Prostate gland (tissue), 2 donors: ENCODE results near the gene PCDHA1. TPM values are rescaled to one million over a fixed set of nuclear protein-coding genes. Genes with fewer than 3 reads are reported as not detected.

ENCODE experiments used
- DNase-seq: peaks from one replicate; pipeline ENCODE4 v3.0.0-alpha.2; 2019; ENCODE audit warnings: low spot score
- H3K27ac ChIP-seq, 2 donors: fragments of 200-600 bp; sonication (generic); 2 replicates each; pipeline ENCODE4 v1.5.1; 2017 to 2019
- H3K27me3 ChIP-seq: fragments of 200-600 bp; sonication (generic); replicated peaks from 2 replicates; pipeline ENCODE4 v1.5.1; 2019; ENCODE audit not compliant: insufficient read depth
- H3K36me3 ChIP-seq, 2 donors: fragments of 200-600 bp; sonication (generic); 1 replicate in 1 of 2; 2 replicates in 1 of 2; pipeline versions ENCODE4 v1.5.1 to v1.8.1; 2017 to 2019
- H3K4me1 ChIP-seq: fragments of 200-600 bp; sonication (generic); replicated peaks from 2 replicates; pipeline ENCODE4 v1.5.1; 2019
- H3K4me3 ChIP-seq, 2 donors: fragments of 200-600 bp; sonication (generic); 2 replicates each; pipeline ENCODE4 v1.5.1; 2017 to 2019
- H3K9me3 ChIP-seq: fragments of 200-600 bp; sonication (generic); 2 replicates; pipeline ENCODE4 v1.5.1; 2017
- CTCF ChIP-seq, 4 experiments: fragments of 200-600 bp in 2 of 4; fragments of 450-650 bp in 2 of 4; sonication (generic) in 2 of 4; IDR thresholded peaks; 1 replicate in 3 of 4; 2 replicates in 1 of 4; pipeline ENCODE4 v1.5.1; 2016 to 2019; ENCODE audit warnings: antibody characterized with exemption in 4 of 4, mild to moderate bottlenecking in 2 of 4, moderate library complexity in 2 of 4
- POLR2A ChIP-seq: fragments of 450-650 bp; IDR thresholded peaks from one replicate; pipeline ENCODE4 v1.6.1; 2016; ENCODE audit warnings: antibody characterized with exemption, mild to moderate bottlenecking
- POLR2AphosphoS5 ChIP-seq: sonication (generic); formaldehyde crosslinking; IDR thresholded peaks from one replicate; pipeline ENCODE4 v1.6.1; 2017; ENCODE audit warnings: antibody characterized with exemption
- WGBS: methylation state at CpG from one replicate; pipeline ENCODE4 v1.1.5; 2018; 5-methylcytosine and 5-hydroxymethylcytosine counted together
- intact Hi-C: fragments of 100-400 bp; cut with DNase I; formaldehyde crosslinking; loops from one replicate; pipeline ENCODE4 v1.14.2; 2022
- total RNA-seq, 2 donors: library from RNA; depleted of rRNA; stranded (reverse); fragments of >200 nt; gene quantifications; one replicate each; pipeline ENCODE4 v1.1.0, GENCODE V29; 2016

Gene PCDHA1
- total RNA-seq, 2 donors from 2014 or later, result 0.85 TPM; not detected in 1

DNA sequence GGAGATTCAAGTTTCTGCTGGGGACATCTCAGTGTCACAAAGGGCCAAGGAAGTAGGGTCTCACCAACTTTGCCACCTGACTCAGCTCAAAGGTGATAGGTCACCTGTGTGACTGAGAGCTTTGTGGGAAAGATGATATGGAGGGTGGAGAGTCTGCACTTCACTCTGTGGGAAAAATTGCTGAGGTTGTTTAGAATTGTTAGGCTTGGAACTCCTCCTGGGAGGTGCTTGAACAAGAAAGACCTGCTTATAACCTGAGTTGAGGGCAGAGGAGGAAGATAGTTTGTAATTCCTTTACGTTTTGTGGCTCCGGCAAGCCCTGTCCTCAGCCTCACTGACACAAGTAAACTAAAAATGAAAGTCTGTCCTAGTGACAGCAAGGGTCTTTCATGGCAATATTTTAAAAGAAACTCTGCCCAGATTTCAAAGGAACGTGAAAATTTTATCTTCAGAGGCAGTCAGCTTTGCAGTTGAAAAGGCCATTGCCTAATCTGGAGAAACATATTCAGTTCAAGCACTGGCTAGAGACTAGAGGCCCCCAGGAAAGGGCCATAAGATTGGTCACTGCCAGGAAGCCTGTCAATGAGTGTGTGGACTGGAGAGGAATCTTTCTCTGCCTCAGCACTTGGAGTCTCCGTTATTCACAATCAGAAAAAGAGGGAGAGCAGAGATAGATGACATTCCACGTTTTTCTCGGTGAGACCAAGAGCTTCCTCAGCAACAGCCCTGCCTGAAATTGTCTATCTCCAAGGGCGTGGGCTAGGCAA lies 203.5 kb downstream of the PCDHA1 start:
- H3K27me3 ChIP-seq, result no peaks in the 10 kb centered on the region
- H3K27ac ChIP-seq, result no peak overlapping the region
- no peaks in the 10 kb centered on the region for H3K36me3 ChIP-seq
- H3K4me3 ChIP-seq, result no peak overlapping the region
- 76% methylated on average over 7 of the region's 7 CpGs for WGBS
- no peaks in the 10 kb centered on the region for H3K4me1 ChIP-seq
- no peaks in the 10 kb centered on the region for H3K9me3 ChIP-seq
- TF ChIP-seq POLR2AphosphoS5, result no peak
- no peak for TF ChIP-seq CTCF (IDR thresholded peaks at IDR 0.05)
- TF ChIP-seq POLR2A, result no peak
- DNase-seq, result no peak
- intact Hi-C loops, result no loop called here

DNA sequence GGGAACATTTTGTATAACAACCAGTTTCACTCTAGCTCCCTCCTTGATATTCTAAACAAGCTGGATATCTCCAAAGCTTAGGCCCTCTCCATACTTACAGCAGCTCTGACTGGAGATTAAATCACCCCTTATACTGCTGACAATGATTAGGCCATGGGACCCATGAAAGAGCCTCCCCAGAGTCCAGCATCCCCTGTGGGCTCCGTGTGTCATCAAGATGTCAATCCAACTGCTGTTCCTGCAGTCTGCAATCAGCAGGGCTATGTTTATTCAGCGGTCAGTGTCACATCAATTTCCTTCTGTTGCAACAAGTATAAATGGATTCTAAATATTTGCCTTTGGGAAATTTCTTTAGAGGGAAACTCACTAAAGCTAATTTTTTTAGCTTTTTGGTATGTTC lies 206.9 kb downstream of the PCDHA1 start:
- intact Hi-C loops, result no loop called here
- H3K36me3 ChIP-seq, result no peaks in the 10 kb centered on the region
- WGBS, result 50% methylated on average over 2 of the region's 2 CpGs
- H3K9me3 ChIP-seq, result no peaks in the 10 kb centered on the region
- no peaks in the 10 kb centered on the region for H3K27me3 ChIP-seq
- no peak for DNase-seq
- no peaks in the 10 kb centered on the region for H3K4me1 ChIP-seq
- H3K4me3 ChIP-seq, result no peak overlapping the region
- TF ChIP-seq CTCF (IDR thresholded peaks at IDR 0.05) (no peak), POLR2AphosphoS5 (no peak), POLR2A (no peak)
- H3K27ac ChIP-seq, result no peak overlapping the region

DNA sequence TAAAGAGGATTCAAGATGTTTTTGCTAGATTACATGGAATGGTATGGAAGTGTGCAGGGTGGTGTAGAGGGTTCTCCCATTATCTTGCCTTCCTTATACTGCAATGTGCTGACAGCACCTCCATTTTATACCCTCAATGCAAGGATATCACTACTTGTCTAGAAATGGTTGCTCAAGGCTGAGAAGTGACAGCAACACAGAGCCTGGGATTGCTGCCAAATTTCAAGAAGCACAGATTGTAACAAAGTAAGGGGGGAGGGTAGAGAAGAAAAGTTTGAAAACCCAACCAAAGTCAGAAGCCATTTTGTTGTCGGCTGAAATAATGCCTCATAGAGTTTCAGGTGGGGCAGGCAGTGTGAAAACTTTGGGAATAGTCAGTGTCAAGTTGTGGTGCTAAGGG lies 210.1 kb downstream of the PCDHA1 start:
- Histone ChIP-seq H3K9me3 (no peaks in the 10 kb centered on the region), H3K4me3 (no peak overlapping the region), H3K27me3 (no peaks in the 10 kb centered on the region), H3K27ac (no peak overlapping the region), H3K4me1 (no peaks in the 10 kb centered on the region), H3K36me3 (no peaks in the 10 kb centered on the region)
- DNase-seq, result no peak
- intact Hi-C loops, result no loop called here
- TF ChIP-seq POLR2AphosphoS5 (no peak), CTCF (IDR thresholded peaks at IDR 0.05) (no peak), POLR2A (no peak)
- 88% methylated on average over 1 of the region's 1 CpG for WGBS

DNA sequence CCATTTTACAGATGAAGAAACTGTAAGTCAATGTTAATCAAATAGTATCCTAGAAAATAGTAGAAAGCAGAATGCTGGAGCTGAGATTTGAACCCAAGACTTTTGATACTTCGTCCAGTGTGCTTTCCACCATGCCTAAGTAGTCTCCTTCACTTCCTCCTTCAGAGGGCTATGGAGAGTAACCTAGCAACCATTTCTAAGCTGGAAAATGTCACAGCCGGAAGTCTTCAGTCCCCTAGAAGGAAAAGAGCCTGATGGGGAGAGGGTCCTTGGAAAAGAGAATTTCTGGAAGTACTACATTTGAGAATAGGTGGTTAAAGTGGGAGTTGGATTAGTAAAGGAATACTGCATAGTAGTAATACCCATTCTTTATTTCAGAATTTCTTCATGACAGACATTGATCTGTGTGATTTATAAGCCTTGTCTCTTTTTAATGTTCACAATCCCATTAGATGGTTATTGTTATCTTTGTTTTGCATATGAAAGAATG lies 213.0 kb downstream of the PCDHA1 start:
- DNase-seq, result no peak
- no peak for TF ChIP-seq POLR2AphosphoS5
- TF ChIP-seq POLR2A, result no peak
- no peak for TF ChIP-seq CTCF (IDR thresholded peaks at IDR 0.05)

DNA sequence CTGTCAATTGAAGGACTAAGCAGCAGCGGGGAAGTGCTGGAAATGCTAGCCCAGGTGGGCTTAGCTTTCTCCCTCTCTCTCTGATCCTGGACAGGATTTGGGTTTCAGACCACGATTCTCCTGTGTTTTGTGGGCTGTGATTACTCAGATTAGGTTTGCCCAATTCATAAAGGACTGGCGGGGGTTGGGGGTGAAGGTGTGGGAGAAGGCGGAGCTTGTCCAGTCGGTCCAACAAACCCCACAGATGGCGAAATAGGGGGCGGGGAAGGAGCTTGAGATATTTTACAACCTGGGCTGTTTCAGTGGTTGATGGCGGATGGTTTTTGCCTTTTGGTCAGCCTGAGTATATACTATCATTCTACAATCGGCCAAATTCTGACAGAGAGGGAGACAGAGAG lies 215.5 kb downstream of the PCDHA1 start:
- H3K4me1 ChIP-seq, result no peaks in the 10 kb centered on the region
- no peaks in the 10 kb centered on the region for H3K27me3 ChIP-seq
- 3% methylated on average over 9 of the region's 9 CpGs for WGBS
- intact Hi-C loops, result no loop called here
- H3K9me3 ChIP-seq, result no peaks in the 10 kb centered on the region
- no peak for DNase-seq
- no peaks in the 10 kb centered on the region for H3K36me3 ChIP-seq
- H3K27ac ChIP-seq, result no peak overlapping the region
- H3K4me3 ChIP-seq, result no peak overlapping the region
- TF ChIP-seq POLR2AphosphoS5 (no peak), CTCF (IDR thresholded peaks at IDR 0.05) (no peak), POLR2A (no peak)

More for the DNA sequence above, 213.0 kb downstream of the PCDHA1 start:
- no peaks in the 10 kb centered on the region for H3K4me1 ChIP-seq
- H3K4me3 ChIP-seq, result no peak overlapping the region
- H3K9me3 ChIP-seq, result no peaks in the 10 kb centered on the region
- intact Hi-C loops, result no loop called here
- 80% methylated on average over 2 of the region's 2 CpGs for WGBS
- no peaks in the 10 kb centered on the region for H3K36me3 ChIP-seq
- no peak overlapping the region for H3K27ac ChIP-seq
- no peaks in the 10 kb centered on the region for H3K27me3 ChIP-seq
